ENCODE measurements around the gene VMP1. TPM values are rescaled to one million over a fixed set of nuclear protein-coding genes. Genes with fewer than 3 reads are reported as not detected.
A peak's percentile ranks its signal among the peaks of the same experiment; 100 is the strongest.

Gene VMP1
- total RNA-seq, 1 donor from 2014 or later: 183 TPM

DNA sequence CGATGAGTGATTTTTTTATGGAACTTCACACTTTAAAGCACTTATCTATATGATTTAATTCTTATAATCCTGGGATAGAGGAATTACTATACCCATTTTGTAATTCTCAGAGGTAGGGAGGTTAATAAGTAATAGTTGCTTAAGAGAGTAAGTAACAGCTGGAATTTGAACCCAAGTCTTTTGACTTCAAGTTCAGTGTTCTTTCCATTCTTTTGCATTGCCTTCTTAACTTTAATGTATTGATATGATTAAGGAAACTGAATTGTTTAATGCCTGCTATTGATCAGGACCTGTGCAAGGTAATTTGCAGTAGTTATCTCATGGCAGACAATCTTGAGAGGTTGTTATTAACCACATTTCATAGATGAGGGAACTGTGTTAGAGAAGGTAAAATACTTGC is 106.8 kb downstream of the VMP1 start:
- TF ChIP-seq, protein P1, sequence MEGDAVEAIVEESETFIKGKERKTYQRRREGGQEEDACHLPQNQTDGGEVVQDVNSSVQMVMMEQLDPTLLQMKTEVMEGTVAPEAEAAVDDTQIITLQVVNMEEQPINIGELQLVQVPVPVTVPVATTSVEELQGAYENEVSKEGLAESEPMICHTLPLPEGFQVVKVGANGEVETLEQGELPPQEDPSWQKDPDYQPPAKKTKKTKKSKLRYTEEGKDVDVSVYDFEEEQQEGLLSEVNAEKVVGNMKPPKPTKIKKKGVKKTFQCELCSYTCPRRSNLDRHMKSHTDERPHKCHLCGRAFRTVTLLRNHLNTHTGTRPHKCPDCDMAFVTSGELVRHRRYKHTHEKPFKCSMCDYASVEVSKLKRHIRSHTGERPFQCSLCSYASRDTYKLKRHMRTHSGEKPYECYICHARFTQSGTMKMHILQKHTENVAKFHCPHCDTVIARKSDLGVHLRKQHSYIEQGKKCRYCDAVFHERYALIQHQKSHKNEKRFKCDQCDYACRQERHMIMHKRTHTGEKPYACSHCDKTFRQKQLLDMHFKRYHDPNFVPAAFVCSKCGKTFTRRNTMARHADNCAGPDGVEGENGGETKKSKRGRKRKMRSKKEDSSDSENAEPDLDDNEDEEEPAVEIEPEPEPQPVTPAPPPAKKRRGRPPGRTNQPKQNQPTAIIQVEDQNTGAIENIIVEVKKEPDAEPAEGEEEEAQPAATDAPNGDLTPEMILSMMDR (IDR thresholded peaks at IDR 0.05): no peak
- intact Hi-C loops (cut with DNase I): no loop called here
- no peak overlapping the region for H3K4me3 ChIP-seq
- H3K9me3 ChIP-seq: no peaks in the 10 kb centered on the region
- no peaks in the 10 kb centered on the region for H3K4me1 ChIP-seq
- no peak overlapping the region for H3K27ac ChIP-seq
- no peak for DNase-seq (ENCODE audit: low spot score in 2 of 2)
- H3K36me3 ChIP-seq: peaks cover 0 to 17% of the 10 kb centered on the region in 2 donors
- H3K27me3 ChIP-seq: no peaks in the 10 kb centered on the region

GRCh38 chr17:59814685-59815084 is 107.2 kb downstream of the VMP1 start:
- H3K27ac ChIP-seq: no peak overlapping the region
- intact Hi-C loops (cut with DNase I): no loop called here
- no peaks in the 10 kb centered on the region for H3K27me3 ChIP-seq
- no peak overlapping the region for H3K4me3 ChIP-seq
- H3K9me3 ChIP-seq: no peaks in the 10 kb centered on the region
- TF ChIP-seq, protein P1 (IDR thresholded peaks at IDR 0.05): no peak
- H3K4me1 ChIP-seq: no peaks in the 10 kb centered on the region
- peaks cover 0 to 21% of the 10 kb centered on the region in 2 donors for H3K36me3 ChIP-seq
- DNase-seq (ENCODE audit: low spot score in 2 of 2): no peak

- Histone ChIP-seq H3K9me3 (no peaks in the 10 kb centered on the region), H3K4me1 (no peaks in the 10 kb centered on the region), H3K36me3 (peaks cover 0 to 21% of the 10 kb centered on the region in 2 donors), H3K27ac (no peak overlapping the region), H3K27me3 (no peaks in the 10 kb centered on the region), H3K4me3 (no peak overlapping the region)
- TF ChIP-seq, protein P1 (IDR thresholded peaks at IDR 0.05): no peak
- no peak for DNase-seq (ENCODE audit: low spot score in 2 of 2)
- intact Hi-C loops (cut with DNase I): no loop called here
Measured at GRCh38 chr17:59815965-59816364, 108.5 kb downstream of the VMP1 start.

DNA sequence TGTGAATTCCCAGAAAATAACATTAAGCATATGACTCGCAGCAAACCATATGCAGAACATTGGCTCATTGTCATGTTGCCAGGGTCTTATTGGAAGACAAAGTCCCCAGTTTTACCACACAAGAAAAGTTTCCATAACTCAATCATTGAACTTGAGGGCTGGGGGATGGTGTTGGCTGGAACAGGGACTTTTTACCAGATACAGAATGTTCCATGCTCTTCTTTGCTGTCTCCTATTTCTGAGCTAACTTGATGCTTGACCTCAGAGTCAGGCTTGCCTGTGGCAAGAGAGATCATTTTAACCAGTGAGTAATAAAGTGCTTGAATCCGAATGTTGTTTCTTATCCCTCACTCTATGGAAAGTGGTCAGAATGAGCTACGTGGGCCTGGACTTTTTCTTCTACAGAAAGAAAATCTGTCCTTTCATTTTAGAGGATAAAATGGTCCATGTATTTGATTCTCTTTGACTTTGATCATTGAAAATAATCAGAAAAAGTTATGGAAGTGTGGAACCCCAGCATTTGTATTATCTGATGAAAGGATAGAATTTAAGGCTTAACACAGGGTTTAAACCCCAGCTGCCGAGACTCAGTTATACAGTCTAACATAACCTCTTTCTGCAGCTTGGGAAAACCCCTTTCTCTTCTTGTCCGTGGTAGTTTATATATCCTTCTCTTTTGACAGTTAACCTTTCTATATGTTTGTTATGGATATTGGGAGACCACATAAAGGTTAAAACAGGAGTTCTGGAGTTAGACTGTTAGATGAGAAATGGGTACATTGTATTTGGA is 118.3 kb downstream of the VMP1 start:
- Histone ChIP-seq H3K27ac (peak overlapping the region; percentile 76 to 78), H3K4me3 (no peak overlapping the region), H3K36me3 (peaks cover 0 to 4% of the 10 kb centered on the region in 2 donors), H3K27me3 (no peaks in the 10 kb centered on the region), H3K4me1 (peaks cover 6 to 34% of the 10 kb centered on the region in 2 donors), H3K9me3 (no peaks in the 10 kb centered on the region)
- TF ChIP-seq, protein P1 (IDR thresholded peaks at IDR 0.05): no peak
- intact Hi-C loops (cut with DNase I): no loop called here
- DNase-seq (ENCODE audit: low spot score in 2 of 2): no peak

DNA sequence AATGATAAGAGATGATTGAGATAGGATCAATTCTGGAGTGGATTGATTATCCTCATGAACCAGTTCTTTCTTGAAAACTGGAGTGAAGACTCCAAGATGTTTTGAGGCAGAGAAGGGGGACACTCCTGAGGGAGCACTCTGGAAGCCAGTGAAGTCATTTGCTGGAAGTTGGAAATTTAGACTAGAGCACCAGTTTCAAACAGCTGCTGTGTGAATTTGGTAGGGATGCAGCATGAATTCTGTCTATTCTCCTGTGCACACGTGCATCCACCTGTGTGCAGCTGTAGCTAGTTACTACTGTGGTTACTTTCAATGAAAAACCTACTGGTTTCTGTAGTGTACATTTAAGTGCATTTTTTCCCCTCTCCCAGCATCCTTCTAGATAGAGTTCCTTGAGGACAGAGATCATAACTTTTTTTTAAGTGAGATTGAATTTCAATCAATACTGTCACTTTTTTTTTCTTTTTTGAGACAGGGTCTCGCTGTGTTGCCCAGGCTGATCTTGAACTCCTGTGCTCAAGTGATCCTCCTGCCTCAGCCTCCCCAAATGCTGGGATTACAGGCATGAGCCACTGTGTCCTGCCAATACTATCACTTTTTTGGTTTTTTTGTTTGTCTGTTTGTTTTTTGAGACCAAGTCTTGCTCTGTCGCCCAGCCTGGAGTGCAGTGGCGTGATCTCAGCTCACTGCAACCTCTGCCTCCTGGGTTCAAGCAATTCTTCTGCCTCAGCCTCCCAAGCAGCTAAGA is 119.4 kb downstream of the VMP1 start:
- intact Hi-C loops (cut with DNase I): no loop called here
- Histone ChIP-seq H3K4me1 (peaks cover 6 to 41% of the 10 kb centered on the region in 2 donors), H3K27ac (peak overlapping the region; percentile 76 to 78), H3K36me3 (no peaks in the 10 kb centered on the region), H3K9me3 (no peaks in the 10 kb centered on the region), H3K4me3 (no peak overlapping the region), H3K27me3 (no peaks in the 10 kb centered on the region)
- no peak for DNase-seq (ENCODE audit: low spot score in 2 of 2)
- TF ChIP-seq, protein P1 (IDR thresholded peaks at IDR 0.05): no peak
